Large intestine (tissue), 3 donors: ENCODE measurements around the gene MMP1. TPM values are rescaled to one million over a fixed set of nuclear protein-coding genes. Genes with fewer than 3 reads are reported as not detected.

Experiments used
- DNase-seq, 2 donors: peaks; one replicate each; pipeline versions ENCODE4 v3.0.0 to v3.0.0-alpha.2; 2013
- H3K27ac ChIP-seq: one replicate; pipeline ENCODE4 v1.5.1; 2013; ENCODE audit warnings: low read length
- H3K27me3 ChIP-seq: 2 replicates; pipeline ENCODE4 v1.6.1; 2013; ENCODE audit warnings: low read length; ENCODE audit not compliant: control insufficient read depth, insufficient read depth
- H3K36me3 ChIP-seq: 2 replicates; pipeline ENCODE4 v1.6.1; 2013; ENCODE audit warnings: low read length; ENCODE audit not compliant: control insufficient read depth, insufficient read depth
- H3K4me1 ChIP-seq: one replicate; pipeline ENCODE4 v1.6.1; 2013; ENCODE audit warnings: low read length; ENCODE audit not compliant: control insufficient read depth, insufficient read depth
- H3K4me3 ChIP-seq: one replicate; pipeline ENCODE4 v1.5.1; 2013; ENCODE audit warnings: low read length
- H3K9me3 ChIP-seq: one replicate; pipeline ENCODE4 v1.6.1; 2013; ENCODE audit warnings: mild to moderate bottlenecking, low read depth, low read length, moderate library complexity; ENCODE audit not compliant: control insufficient read depth
- WGBS: methylation state at CpG from one replicate; pipeline ENCODE4 v1.1.5; 2013; ENCODE audit warnings: low lambda C conversion rate; ENCODE audit not compliant: insufficient coverage; 5-methylcytosine and 5-hydroxymethylcytosine counted together
- polyA plus RNA-seq: library from polyadenylated mRNA; unstranded; fragments of 120-200 nt; gene quantifications from one replicate; pipeline ENCODE4 v1.2.1, GENCODE V29; 2013

The MMP1 gene
- polyA plus RNA-seq, 1 donor = 5.5 TPM

- Histone ChIP-seq H3K27me3 (no peaks in the 10 kb centered on the region), H3K27ac (no peak overlapping the region), H3K9me3 (no peaks in the 10 kb centered on the region), H3K4me3 (no peak overlapping the region), H3K36me3 (no peaks in the 10 kb centered on the region), H3K4me1 (no peaks in the 10 kb centered on the region)
- DNase-seq = no peak
- WGBS = no CpG with 5 or more reads among the region's 3 CpGs
Observed at GRCh38 chr11:102784380-102784779, 13.6 kb downstream of the MMP1 start.

- no peaks in the 10 kb centered on the region for H3K9me3 ChIP-seq
- no peaks in the 10 kb centered on the region for H3K27me3 ChIP-seq
- DNase-seq = no peak
- no peaks in the 10 kb centered on the region for H3K36me3 ChIP-seq
- H3K4me1 ChIP-seq = no peaks in the 10 kb centered on the region
- H3K4me3 ChIP-seq = no peak overlapping the region
- H3K27ac ChIP-seq = no peak overlapping the region
- WGBS = no CpG with 5 or more reads among the region's 2 CpGs
Observed at GRCh38 chr11:102783720-102784119, 14.2 kb downstream of the MMP1 start.

GRCh38 chr11:102783016-102783415 is 14.9 kb downstream of the MMP1 start:
- H3K27me3 ChIP-seq = no peaks in the 10 kb centered on the region
- H3K4me1 ChIP-seq = no peaks in the 10 kb centered on the region
- DNase-seq = no peak
- no peak overlapping the region for H3K4me3 ChIP-seq
- H3K36me3 ChIP-seq = no peaks in the 10 kb centered on the region
- H3K27ac ChIP-seq = no peak overlapping the region
- H3K9me3 ChIP-seq = no peaks in the 10 kb centered on the region

- H3K27ac ChIP-seq = no peak overlapping the region
- H3K4me3 ChIP-seq = no peak overlapping the region
- no peaks in the 10 kb centered on the region for H3K9me3 ChIP-seq
- no CpG with 5 or more reads among the region's 2 CpGs for WGBS
- no peak for DNase-seq
- no peaks in the 10 kb centered on the region for H3K36me3 ChIP-seq
- H3K4me1 ChIP-seq = no peaks in the 10 kb centered on the region
- no peaks in the 10 kb centered on the region for H3K27me3 ChIP-seq
Observed at GRCh38 chr11:102781676-102782075, 16.3 kb downstream of the MMP1 start.

- H3K9me3 ChIP-seq = no peaks in the 10 kb centered on the region
- H3K4me3 ChIP-seq = no peak within 1 kb of the TSS
- WGBS = 6% methylated on average over 2 of the region's 2 CpGs
- H3K36me3 ChIP-seq = no peaks in the 10 kb centered on the region
- no peak within 1 kb of the TSS for H3K27ac ChIP-seq
- H3K27me3 ChIP-seq = no peaks in the 10 kb centered on the region
- no peak for DNase-seq
- H3K4me1 ChIP-seq = no peaks in the 10 kb centered on the region
Observed at GRCh38 chr11:102780491-102780918, 17.5 kb downstream of the MMP1 start, which contains the start of gene MMP10. TSS of gene MMP10 (minus strand) at chr11:102780628. CDS start at chr11:102780591, 37 bp downstream.

- Histone ChIP-seq H3K4me1 (no peaks in the 10 kb centered on the region), H3K27me3 (no peaks in the 10 kb centered on the region), H3K9me3 (no peaks in the 10 kb centered on the region), H3K36me3 (no peaks in the 10 kb centered on the region), H3K27ac (no peak overlapping the region), H3K4me3 (no peak overlapping the region)
- no peak for DNase-seq
- no CpG with 5 or more reads among the region's 5 CpGs for WGBS
Observed at GRCh38 chr11:102776454-102776853, 21.5 kb downstream of the MMP1 start.

- no peak overlapping the region for H3K4me3 ChIP-seq
- 80% methylated on average over 2 of the region's 4 CpGs for WGBS
Observed at GRCh38 chr11:102773386-102773785, 24.6 kb downstream of the MMP1 start.

GRCh38 chr11:102771351-102771750 is 26.6 kb downstream of the MMP1 start:
- H3K4me3 ChIP-seq = no peak overlapping the region
- no peaks in the 10 kb centered on the region for H3K4me1 ChIP-seq
- no peaks in the 10 kb centered on the region for H3K27me3 ChIP-seq
- peaks cover 4% of the 10 kb centered on the region for H3K9me3 ChIP-seq
- DNase-seq = no peak
- H3K27ac ChIP-seq = no peak overlapping the region
- no peaks in the 10 kb centered on the region for H3K36me3 ChIP-seq
- 100% methylated on average over 1 of the region's 1 CpG for WGBS

More at GRCh38 chr11:102773386-102773785, 24.6 kb downstream of the MMP1 start:
- Histone ChIP-seq H3K27ac (no peak overlapping the region), H3K27me3 (no peaks in the 10 kb centered on the region), H3K9me3 (no peaks in the 10 kb centered on the region), H3K36me3 (no peaks in the 10 kb centered on the region), H3K4me1 (no peaks in the 10 kb centered on the region)
- DNase-seq = no peak

GRCh38 chr11:102770191-102770590 is 27.8 kb downstream of the MMP1 start:
- H3K27me3 ChIP-seq = no peaks in the 10 kb centered on the region
- H3K9me3 ChIP-seq = peaks cover 4% of the 10 kb centered on the region
- no peak overlapping the region for H3K4me3 ChIP-seq
- H3K27ac ChIP-seq = no peak overlapping the region
- no peaks in the 10 kb centered on the region for H3K36me3 ChIP-seq
- no peak for DNase-seq
- H3K4me1 ChIP-seq = no peaks in the 10 kb centered on the region

- Histone ChIP-seq H3K36me3 (no peaks in the 10 kb centered on the region), H3K9me3 (peaks cover 4% of the 10 kb centered on the region), H3K4me1 (no peaks in the 10 kb centered on the region), H3K4me3 (no peak overlapping the region), H3K27me3 (no peaks in the 10 kb centered on the region), H3K27ac (no peak overlapping the region)
- WGBS = 59% methylated on average over 6 of the region's 18 CpGs
- no peak for DNase-seq
Observed at GRCh38 chr11:102767800-102768199, 30.2 kb downstream of the MMP1 start.

GRCh38 chr11:102763440-102763839 is 34.5 kb downstream of the MMP1 start:
- Histone ChIP-seq H3K9me3 (peaks cover 4% of the 10 kb centered on the region), H3K4me1 (no peaks in the 10 kb centered on the region), H3K4me3 (no peak overlapping the region), H3K27ac (no peak overlapping the region), H3K27me3 (no peaks in the 10 kb centered on the region), H3K36me3 (no peaks in the 10 kb centered on the region)
- DNase-seq = no peak
- WGBS = 90% methylated on average over 2 of the region's 2 CpGs
